Body of pancreas (tissue), 4 donors: Measurements from ENCODE around the gene TAF5L. TPM values are rescaled to one million over a fixed set of nuclear protein-coding genes. Genes with fewer than 3 reads are reported as not detected.
"Not testable (repeated sequence)": the region's sequence is repeated elsewhere in the genome, so short reads cannot be mapped to it uniquely, and the experiment has no call there.

Experiments
- ATAC-seq: fragments of 150-250 bp; one replicate; pipeline ENCODE4 v1.9.1; 2016
- DNase-seq, 4 donors: peaks; one replicate each; pipeline ENCODE4 v3.0.0-alpha.2; 2019
- H3K27ac ChIP-seq, 4 donors: fragments of 200-600 bp; sonication (generic); 1 replicate in 3 of 4; 2 replicates in 1 of 4; pipeline versions ENCODE4 v1.5.1 to v1.6.1; 2016 to 2019; ENCODE audit warnings: mild to moderate bottlenecking in 1 of 4, mixed read lengths in 1 of 4, moderate library complexity in 1 of 4
- H3K27me3 ChIP-seq, 2 donors: fragments of 200-600 bp; sonication (generic); one replicate each; pipeline ENCODE4 v1.6.0; 2016; ENCODE audit warnings: mild to moderate bottlenecking in 1 of 2
- H3K36me3 ChIP-seq, 2 donors: fragments of 200-600 bp; sonication (generic); replicated peaks in 1 of 2; 2 replicates each; pipeline ENCODE4 v1.5.1; 2016; ENCODE audit warnings: low read depth in 2 of 2; ENCODE audit not compliant: insufficient read depth in 1 of 2
- H3K4me1 ChIP-seq: fragments of 200-600 bp; sonication (generic); one replicate; pipeline ENCODE4 v1.6.0; 2016
- H3K4me3 ChIP-seq, 2 donors: fragments of 200-600 bp; sonication (generic); 1 replicate in 1 of 2; 2 replicates in 1 of 2; pipeline ENCODE4 v1.5.1; 2016 to 2019
- H3K9me3 ChIP-seq, 3 donors: fragments of 200-600 bp; sonication (generic); 1 replicate in 2 of 3; 2 replicates in 1 of 3; pipeline ENCODE4 v1.5.1; 2016
- CTCF ChIP-seq, 7 experiments: fragments of 450-650 bp in 4 of 7; fragments of 200-600 bp in 3 of 7; sonication (generic) in 3 of 7; IDR thresholded peaks; one replicate each; pipeline ENCODE4 v1.5.1; 2016 to 2019; ENCODE audit warnings: antibody characterized with exemption in 7 of 7
- POLR2A ChIP-seq, 3 donors: fragments of 450-650 bp; IDR thresholded peaks; one replicate each; pipeline ENCODE4 v1.6.1; 2016; ENCODE audit warnings: antibody characterized with exemption in 3 of 3, mild to moderate bottlenecking in 2 of 3
- WGBS, 2 donors: methylation state at CpG; one replicate each; pipeline ENCODE4 v1.1.5; 2017; 5-methylcytosine and 5-hydroxymethylcytosine counted together
- intact Hi-C: fragments of 100-400 bp; cut with DNase I; formaldehyde crosslinking; loops from one replicate; pipeline ENCODE4 v1.15.1; 2023
- total RNA-seq, 2 donors: library from RNA; depleted of rRNA; stranded (reverse); fragments of >200 nt; gene quantifications; one replicate each; pipeline ENCODE4 v1.1.0, GENCODE V29; 2016

Gene TAF5L
- total RNA-seq, 2 donors from 2014 or later = 4.6 to 6.2 TPM

GRCh38 chr1:229597877-229598276 is 28.0 kb downstream of the TAF5L start:
- no peaks in the 10 kb centered on the region for H3K4me1 ChIP-seq
- no peak overlapping the region for H3K4me3 ChIP-seq
- WGBS, 2 donors = 68 to 74% methylated on average over 3 of the region's 3 CpGs
- no peaks in the 10 kb centered on the region for H3K27me3 ChIP-seq
- no peaks in the 10 kb centered on the region for H3K9me3 ChIP-seq
- intact Hi-C loops = no loop called here
- H3K36me3 ChIP-seq = peaks cover 8 to 12% of the 10 kb centered on the region in 2 donors
- peak overlapping the region in 1 of 4 donors; percentile 10 for H3K27ac ChIP-seq
- TF ChIP-seq CTCF (IDR thresholded peaks at IDR 0.05) = no peak
- ATAC-seq (no peak), DNase-seq (no peak)

- H3K9me3 ChIP-seq = no peaks in the 10 kb centered on the region
- ATAC-seq (peak; percentile 63), DNase-seq (peak in 3 of 4 donors; percentile 25 to 48 (median 27))
- H3K36me3 ChIP-seq = peaks cover 8 to 10% of the 10 kb centered on the region in 2 donors
- no peak overlapping the region for H3K4me3 ChIP-seq
- WGBS, 2 donors = 70 to 83% methylated on average over 7 of the region's 7 CpGs
- no peaks in the 10 kb centered on the region for H3K27me3 ChIP-seq
- TF ChIP-seq CTCF (IDR thresholded peaks at IDR 0.05) = no peak
- no peak for TF ChIP-seq POLR2A (IDR thresholded peaks at IDR 0.05)
- peak overlapping the region in 2 of 4 donors; percentile 10 to 24 for H3K27ac ChIP-seq
- intact Hi-C loops = no loop called here
- H3K4me1 ChIP-seq = no peaks in the 10 kb centered on the region
These were observed 28.8 kb downstream of the TAF5L start for GRCh38 chr1:229596925-229597699.

- intact Hi-C loops, H3K27me3 ChIP-seq, ATAC-seq, DNase-seq, H3K9me3 ChIP-seq, H3K4me1 ChIP-seq, H3K27ac ChIP-seq, H3K4me3 ChIP-seq: not testable (repeated sequence)
- 97 to 98% methylated on average over 3 to 7 of the region's 7 CpGs for WGBS, 2 donors
- peaks cover 8 to 10% of the 10 kb centered on the region in 2 donors for H3K36me3 ChIP-seq
These were observed 30.0 kb downstream of the TAF5L start for GRCh38 chr1:229595876-229596275.

- no peaks in the 10 kb centered on the region for H3K9me3 ChIP-seq
- ATAC-seq (no peak), DNase-seq (no peak)
- no peaks in the 10 kb centered on the region for H3K4me1 ChIP-seq
- H3K36me3 ChIP-seq = peaks cover 8 to 10% of the 10 kb centered on the region in 2 donors
- H3K27ac ChIP-seq = no peak overlapping the region
- 93 to 96% methylated on average over 30 to 34 of the region's 34 CpGs for WGBS, 2 donors
- intact Hi-C loops = no loop called here
- H3K27me3 ChIP-seq = no peaks in the 10 kb centered on the region
- H3K4me3 ChIP-seq = no peak overlapping the region
- TF ChIP-seq CTCF (IDR thresholded peaks at IDR 0.05) = no peak
- no peak for TF ChIP-seq POLR2A (IDR thresholded peaks at IDR 0.05)
These were observed 31.5 kb downstream of the TAF5L start for GRCh38 chr1:229594227-229595008.

- intact Hi-C loops = no loop called here
- H3K27me3 ChIP-seq = no peaks in the 10 kb centered on the region
- H3K4me3 ChIP-seq = no peak overlapping the region
- no peaks in the 10 kb centered on the region for H3K9me3 ChIP-seq
- no peak for DNase-seq
- no peaks in the 10 kb centered on the region for H3K4me1 ChIP-seq
- ATAC-seq = no peak
- H3K27ac ChIP-seq = no peak overlapping the region
- no peak for TF ChIP-seq CTCF (IDR thresholded peaks at IDR 0.05)
- no peak for TF ChIP-seq POLR2A (IDR thresholded peaks at IDR 0.05)
- WGBS, 2 donors = 92 to 96% methylated on average over 12 of the region's 12 CpGs
- H3K36me3 ChIP-seq = peaks cover 8 to 10% of the 10 kb centered on the region in 2 donors
These were observed 32.1 kb downstream of the TAF5L start for GRCh38 chr1:229593800-229594199.
